Fibroblast of the conjunctiva (primary cell): Measurements from ENCODE around the gene FAM168A.
"Not testable (repeated sequence)": the region's sequence is repeated elsewhere in the genome, so short reads cannot be mapped to it uniquely, and the experiment has no call there.

Experiments used
- DNase-seq: peaks from one replicate; pipeline ENCODE4 v3.0.0-alpha.2; 2010; ENCODE audit warnings: low read depth

The FAM168A gene

DNA sequence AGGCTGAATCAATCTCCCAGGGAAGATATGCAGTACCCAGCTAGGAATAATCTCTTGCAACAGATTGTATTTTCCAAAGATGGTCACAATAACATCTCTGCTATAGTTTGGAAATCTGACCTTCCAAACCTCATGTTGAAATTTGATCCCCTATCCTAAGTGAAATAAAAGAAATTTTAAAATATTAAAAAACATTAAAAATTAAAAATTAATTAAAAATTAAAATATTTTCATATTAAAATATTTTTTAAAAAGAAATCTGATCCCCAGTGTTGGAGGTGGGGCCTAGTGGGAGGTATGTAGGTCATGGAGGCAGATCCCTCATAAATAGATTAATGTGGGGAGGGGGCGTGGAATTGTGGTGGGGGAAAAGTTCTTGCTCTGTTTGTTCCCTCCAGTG lies 79.7 kb downstream of the FAM168A start:
- DNase-seq, result no peak

GRCh38 chr11:73516080-73516479 lies 81.8 kb downstream of the FAM168A start:
- DNase-seq, result no peak

- no peak for DNase-seq
These were observed 84.2 kb downstream of the FAM168A start for GRCh38 chr11:73513707-73514106.

DNA sequence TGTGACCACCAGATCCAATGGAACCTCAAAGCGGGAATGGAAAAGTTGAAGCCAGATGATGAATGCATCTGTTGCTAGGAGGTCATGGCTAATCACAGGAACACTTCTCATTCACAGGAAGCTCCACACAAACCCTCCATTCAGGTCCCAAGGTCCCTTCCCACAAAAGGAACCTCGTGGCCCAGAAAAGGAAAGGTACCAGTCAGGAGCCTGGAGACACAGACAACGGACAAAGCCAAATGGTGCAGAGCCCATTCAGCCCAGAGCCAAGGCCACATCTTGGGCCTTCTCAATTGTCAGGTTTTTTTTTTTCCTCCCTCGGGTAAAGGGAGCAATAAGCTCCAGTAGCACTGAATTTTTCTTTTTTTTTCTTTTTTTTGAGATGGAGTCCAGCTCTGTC lies 87.0 kb downstream of the FAM168A start:
- no peak for DNase-seq

- DNase-seq, result no peak
These were observed 87.8 kb downstream of the FAM168A start for GRCh38 chr11:73510106-73510505.

- DNase-seq, result no peak
These were observed 88.7 kb downstream of the FAM168A start for GRCh38 chr11:73509188-73509587.

DNA sequence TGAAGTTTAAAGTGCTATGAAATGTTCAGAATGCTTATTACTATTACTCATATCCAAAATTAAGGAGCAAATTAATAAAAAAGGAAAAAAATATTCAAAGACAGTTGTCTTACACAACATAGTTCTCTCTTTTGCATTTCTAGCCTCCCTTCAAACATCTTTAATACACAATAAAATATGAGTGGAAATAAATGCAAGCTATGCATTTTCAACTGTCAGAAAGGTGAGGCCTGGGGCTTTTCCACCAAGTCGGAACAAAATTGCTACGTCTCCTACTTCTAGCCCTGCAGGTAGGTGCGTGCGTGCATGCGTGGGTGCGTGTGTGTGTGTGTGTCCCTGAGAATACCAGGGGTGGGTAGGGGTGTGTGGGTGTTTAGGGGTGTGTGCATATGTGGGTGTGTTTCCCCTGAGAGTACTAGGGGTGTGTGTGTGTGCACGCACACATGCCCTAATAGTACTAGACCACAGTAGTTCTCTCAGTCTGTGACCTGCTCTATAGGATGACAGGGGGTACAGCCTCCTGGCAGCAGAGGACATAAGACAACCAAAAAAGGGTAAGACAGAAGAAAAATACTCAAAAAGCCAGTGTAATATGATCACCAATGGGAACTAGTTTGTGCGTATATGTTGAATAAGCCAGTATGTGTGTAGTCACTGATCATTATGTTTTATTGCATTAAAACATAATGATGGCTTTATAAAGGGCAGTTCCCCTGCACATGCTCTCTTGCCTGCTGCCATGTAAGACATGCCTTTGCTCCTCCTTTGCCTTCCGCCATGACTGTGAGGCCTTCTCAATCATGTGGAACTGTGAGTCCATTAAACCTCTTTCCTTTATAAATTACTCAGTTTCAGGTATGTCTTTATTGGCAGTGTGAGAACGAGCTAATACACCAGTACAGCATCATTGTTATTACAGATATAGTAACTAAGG lies 89.4 kb downstream of the FAM168A start:
- DNase-seq, result no peak

GRCh38 chr11:73507086-73507485 lies 90.8 kb downstream of the FAM168A start:
- no peak for DNase-seq

DNA sequence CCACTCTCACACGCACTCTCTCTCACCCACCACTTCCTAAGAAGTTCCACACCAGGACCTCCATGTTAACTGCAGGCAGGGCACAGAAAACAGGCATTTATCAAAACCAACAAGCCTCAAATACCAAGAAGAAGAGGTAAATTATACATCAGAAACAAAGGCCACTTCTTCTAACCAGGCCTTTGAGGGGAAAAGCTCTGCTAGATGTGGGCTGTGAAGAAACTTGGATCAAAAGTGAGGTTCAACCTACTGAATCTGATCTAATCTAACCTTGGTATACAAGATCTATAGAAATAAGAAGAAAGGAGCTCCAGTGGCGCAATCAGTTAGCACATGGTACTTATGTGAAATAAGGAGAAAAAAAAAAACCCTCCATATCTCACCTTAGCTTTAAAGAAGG lies 91.9 kb downstream of the FAM168A start:
- no peak for DNase-seq

DNA sequence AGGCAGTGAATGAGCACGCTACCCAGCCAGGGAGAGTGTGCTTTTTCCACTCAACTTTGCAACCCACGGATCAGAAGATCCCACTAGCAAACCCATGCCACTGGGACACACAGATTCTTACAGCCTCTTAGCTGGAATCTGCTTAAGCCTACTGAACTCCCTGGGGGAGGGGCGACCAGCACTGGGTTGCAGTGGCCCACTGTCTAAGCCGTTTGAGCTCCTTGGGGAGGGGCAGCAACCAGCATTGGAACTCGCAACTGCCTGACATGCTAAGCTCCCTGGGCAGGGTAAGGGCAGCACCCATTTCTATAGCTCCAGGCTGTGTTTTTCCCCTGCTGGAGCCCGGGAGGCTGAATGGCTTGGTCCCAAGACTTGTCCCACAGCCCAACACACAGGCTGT lies 99.6 kb downstream of the FAM168A start:
- no peak for DNase-seq

- no peak for DNase-seq
These were observed 101.8 kb downstream of the FAM168A start for GRCh38 chr11:73496134-73496533.

DNA sequence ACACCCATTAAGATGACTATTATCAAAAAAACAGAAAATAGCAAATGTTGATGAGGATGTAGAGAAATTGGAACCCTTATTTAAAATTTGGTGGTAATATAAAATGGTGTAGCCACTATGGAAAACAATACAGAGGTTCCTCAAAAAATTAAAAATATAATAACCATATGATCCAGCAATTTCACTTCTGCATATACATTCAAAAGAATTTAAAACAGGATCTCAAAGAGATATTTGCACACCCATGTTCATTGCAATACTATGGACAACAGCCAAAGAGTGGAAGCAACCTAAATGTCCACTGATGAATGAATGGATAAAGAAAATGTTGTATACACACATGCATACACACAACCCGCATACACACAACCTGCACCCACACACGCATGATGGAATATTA lies 102.2 kb downstream of the FAM168A start:
- no peak for DNase-seq

DNA sequence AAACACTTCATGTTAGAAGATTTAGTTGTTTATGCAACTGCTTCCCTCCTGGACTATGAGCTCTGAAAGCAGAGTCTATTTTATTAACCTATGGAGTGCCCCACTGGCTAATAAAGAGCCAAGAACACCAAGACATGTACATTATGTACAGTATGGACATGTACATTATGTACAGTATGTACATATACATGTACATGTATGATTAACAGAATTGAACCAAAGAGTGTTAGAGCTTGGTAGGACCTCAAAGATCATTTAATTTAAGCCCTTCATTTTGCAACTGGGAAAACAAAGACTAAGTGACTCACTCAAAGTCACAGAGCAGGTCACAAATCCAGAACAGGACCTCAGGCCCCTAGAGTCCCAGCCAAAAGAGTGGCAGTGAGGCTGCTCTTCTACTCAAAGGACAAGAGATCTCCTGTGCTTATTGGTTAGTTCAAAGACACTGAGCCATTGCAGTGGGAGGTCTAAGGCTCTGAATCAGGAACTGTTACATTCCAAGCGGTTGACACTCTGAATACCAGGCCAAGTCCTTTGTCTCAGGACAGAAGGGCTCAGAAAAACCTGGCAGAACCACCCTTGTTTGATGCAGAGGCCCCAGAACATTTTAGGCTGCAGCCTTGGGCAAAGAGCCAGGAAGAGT lies 103.8 kb downstream of the FAM168A start:
- DNase-seq, result peak; percentile 12

- DNase-seq, result no peak
These were observed 116.3 kb downstream of the FAM168A start for GRCh38 chr11:73481626-73482025.

DNA sequence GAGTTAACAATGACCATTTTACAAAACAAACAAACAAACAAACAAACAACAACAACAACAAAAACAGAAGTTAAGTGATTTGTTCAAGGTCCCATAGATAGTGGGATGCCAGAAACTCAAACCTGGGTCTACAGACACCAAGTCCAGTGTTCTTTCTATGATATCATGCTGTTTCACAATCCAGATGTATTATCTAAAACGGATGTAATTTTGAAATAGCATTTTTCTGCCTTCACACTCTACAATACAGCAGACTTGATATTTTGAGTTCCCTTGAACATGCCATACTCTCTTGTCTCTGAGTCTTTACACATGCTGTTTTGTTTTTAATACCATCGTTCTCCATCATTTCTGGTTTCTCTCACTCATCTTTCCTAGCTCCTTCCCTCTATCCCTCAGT lies 117.2 kb downstream of the FAM168A start:
- DNase-seq, result no peak

DNA sequence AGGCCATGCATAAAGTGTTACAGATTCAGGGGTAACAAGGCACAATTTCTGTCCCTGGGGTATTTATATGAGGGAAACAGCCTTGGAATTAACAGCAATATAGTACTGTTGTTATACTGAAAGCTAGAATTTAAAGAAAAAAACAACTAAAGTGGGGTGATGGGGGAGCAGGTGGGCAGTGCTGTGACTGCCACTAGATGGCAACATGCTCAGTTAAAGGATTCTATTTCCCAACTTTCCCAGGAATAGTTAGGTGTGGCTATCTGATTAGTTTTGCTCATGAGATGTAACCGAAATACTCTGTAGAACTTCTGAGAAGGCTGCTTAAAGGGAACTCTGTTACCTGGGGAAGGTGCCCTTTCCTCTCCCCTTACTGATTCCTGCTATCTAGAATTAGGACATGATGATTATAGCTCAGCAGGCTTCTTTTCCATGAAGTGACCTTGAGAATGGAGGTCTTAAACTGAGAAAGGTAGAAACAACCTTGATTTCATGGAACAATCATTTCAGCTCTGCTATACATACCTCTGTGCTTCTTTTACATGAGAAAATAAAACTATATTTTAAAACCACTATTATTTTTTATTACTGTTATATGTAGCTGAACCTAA lies 119.1 kb downstream of the FAM168A start:
- peak; percentile 23 for DNase-seq

DNA sequence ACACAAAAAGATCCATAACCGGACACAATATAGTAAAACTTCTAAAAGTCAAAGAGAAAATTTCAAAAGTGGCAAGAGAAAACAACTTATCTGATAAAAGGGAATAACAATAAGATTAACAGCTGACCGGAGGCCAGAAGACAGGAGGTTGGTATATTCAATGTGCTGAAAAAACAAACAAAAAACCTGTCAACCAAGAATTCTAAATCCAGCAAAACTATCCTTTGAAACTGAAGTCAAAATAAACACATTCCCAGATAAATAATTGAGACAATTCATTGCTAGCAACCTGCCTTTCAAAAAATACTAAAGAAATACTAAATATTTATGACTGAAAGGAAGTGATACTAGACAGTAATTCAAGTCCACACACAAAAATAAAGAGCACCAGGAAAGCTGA lies 120.4 kb downstream of the FAM168A start:
- DNase-seq, result no peak

DNA sequence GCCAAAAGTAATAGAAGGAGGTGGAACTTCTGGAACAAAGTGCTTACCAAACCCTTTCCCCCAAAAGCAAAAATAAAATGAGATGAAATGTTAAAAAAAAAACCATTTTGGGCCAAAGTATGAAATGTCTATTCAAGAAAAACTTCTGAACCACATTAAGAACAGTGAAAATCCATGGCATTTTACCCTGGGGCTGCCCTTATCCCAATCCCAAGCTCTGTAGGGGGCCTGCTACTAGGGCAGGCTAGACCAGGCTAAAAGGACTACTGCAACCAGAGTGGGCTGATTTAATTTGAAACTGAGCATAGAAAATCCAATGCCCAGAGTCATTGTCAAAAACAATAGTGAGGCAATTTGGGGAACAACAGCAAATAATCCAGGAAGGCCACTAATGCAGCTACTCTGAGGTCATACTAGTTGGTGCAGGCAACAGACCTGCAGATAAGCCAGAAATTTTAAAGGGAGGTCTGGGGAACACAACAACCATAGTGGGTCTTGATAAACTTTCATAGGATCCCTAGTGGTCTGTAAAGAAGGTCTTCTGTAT lies 122.3 kb downstream of the FAM168A start:
- no peak for DNase-seq

DNA sequence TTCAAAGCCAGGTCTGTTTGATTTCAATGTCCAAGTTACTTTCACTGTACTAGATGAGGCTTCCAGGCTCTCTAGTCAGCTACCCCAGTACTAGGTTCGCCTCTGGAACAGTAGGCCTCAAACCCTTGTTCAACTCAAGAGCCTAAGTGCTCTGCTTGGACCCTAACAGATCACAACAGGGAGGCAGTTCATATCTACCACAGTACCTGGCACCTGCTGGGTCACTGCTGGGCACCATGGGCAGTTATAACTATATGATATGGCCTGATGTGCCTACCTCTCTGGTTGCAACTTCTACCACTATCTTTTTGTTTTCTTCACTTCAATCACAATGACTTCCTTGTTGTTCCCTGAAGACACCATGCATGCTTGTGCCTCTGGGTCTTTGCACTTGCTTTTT lies 124.7 kb downstream of the FAM168A start:
- DNase-seq, result no peak

- DNase-seq, result not testable (repeated sequence)
These were observed 127.8 kb downstream of the FAM168A start for GRCh38 chr11:73470036-73470612.

- DNase-seq, result no peak
These were observed 128.5 kb downstream of the FAM168A start for GRCh38 chr11:73469401-73469800.

DNA sequence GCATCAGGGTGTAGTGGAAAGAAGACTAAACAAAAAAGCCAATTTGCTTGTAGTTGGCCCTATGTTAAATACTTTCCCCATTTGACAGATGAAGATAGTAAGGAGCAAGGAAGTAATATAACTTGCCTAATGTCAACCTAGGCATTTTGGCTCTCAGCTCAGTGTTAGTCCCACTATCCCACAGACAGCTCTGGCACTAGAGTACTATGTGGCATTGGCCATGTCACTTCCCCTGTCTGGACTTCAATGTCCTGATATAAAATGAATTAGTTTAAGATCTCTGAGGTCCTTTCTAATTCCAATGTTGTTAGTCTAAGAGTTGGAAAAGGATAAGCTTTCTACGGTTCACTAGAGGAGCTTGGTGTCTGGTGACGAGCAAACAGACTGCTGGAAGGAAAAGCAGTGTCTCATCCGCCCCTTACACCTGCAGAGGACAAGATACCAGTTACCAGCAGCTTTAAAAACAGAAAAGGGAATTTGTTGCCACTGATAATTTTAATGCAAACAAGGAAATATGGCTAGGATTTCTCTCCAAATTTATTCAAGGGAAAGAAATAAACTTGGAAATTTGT lies 129.2 kb downstream of the FAM168A start:
- DNase-seq, result no peak
